DND-41 (cell line): Measurements from ENCODE around the gene ZDHHC14.

ENCODE experiments used
- ATAC-seq: fragments of 200-7000 bp; cut with Tn5 transposase; 3 replicates; pipeline ENCODE4 v1.9.1; 2021; ENCODE audit warnings: low read depth; ENCODE audit not compliant: insufficient read depth
- DNase-seq: peaks from one replicate; pipeline ENCODE4 v3.0.0-alpha.2; 2020
- H2AFZ ChIP-seq: 2 replicates; pipeline ENCODE4 v1.6.0; 2012; ENCODE audit warnings: low read depth, low read length
- H3K27ac ChIP-seq: 2 replicates; pipeline ENCODE4 v1.5.1; 2012; ENCODE audit warnings: low read length, inconsistent platforms
- H3K27me3 ChIP-seq: fragments of 200-600 bp; sonication (generic); 2 replicates; pipeline ENCODE4 v1.6.0; 2012; ENCODE audit warnings: low read length, mild to moderate bottlenecking, inconsistent platforms; ENCODE audit not compliant: insufficient read depth, poor library complexity
- H3K36me3 ChIP-seq: 2 replicates; pipeline ENCODE4 v1.5.1; 2012; ENCODE audit warnings: low read length, inconsistent platforms; ENCODE audit not compliant: insufficient read depth
- H3K4me1 ChIP-seq: 2 replicates; pipeline ENCODE4 v1.5.1; 2012; ENCODE audit warnings: mild to moderate bottlenecking, low read length; ENCODE audit not compliant: insufficient read depth
- H3K4me2 ChIP-seq: 2 replicates; pipeline ENCODE4 v1.6.0; 2012; ENCODE audit warnings: mild to moderate bottlenecking, moderate library complexity, low read length, inconsistent platforms; ENCODE audit not compliant: insufficient read depth
- H3K4me3 ChIP-seq, 2 experiments: fragments of 200-600 bp in 1 of 2; shearing (Covaris generic) in 1 of 2; 2 replicates each; pipeline ENCODE4 v1.5.1; 2012 to 2016; ENCODE audit warnings: inconsistent platforms in 2 of 2, low read length in 2 of 2, mild to moderate bottlenecking in 2 of 2, low read depth in 1 of 2, moderate library complexity in 1 of 2
- H3K79me2 ChIP-seq: 2 replicates; pipeline ENCODE4 v1.6.0; 2012; ENCODE audit warnings: low read length, inconsistent platforms; ENCODE audit not compliant: insufficient read depth
- H3K9ac ChIP-seq: 2 replicates; pipeline ENCODE4 v1.6.0; 2012; ENCODE audit warnings: low read depth, mild to moderate bottlenecking, inconsistent platforms, low read length, moderate library complexity
- H3K9me3 ChIP-seq: 2 replicates; pipeline ENCODE4 v1.5.1; 2012; ENCODE audit warnings: low read length, moderate library complexity, mild to moderate bottlenecking, inconsistent platforms; ENCODE audit not compliant: insufficient read depth, severe bottlenecking
- H4K20me1 ChIP-seq: 2 replicates; pipeline ENCODE4 v1.6.0; 2012; ENCODE audit warnings: low read length; ENCODE audit not compliant: insufficient read depth
- CTCF ChIP-seq: IDR thresholded peaks from 2 replicates; pipeline ENCODE4 v1.5.1; 2012; ENCODE audit warnings: borderline replicate concordance, low read length, moderate library complexity, mild to moderate bottlenecking; ENCODE audit not compliant: poor library complexity, severe bottlenecking; ENCODE audit errors: extremely low read depth
- EZH2 ChIP-seq: IDR thresholded peaks from 3 replicates; pipeline ENCODE4 v1.6.1; 2012; ENCODE audit warnings: borderline replicate concordance, low read depth, mild to moderate bottlenecking, moderate library complexity, low read length, inconsistent platforms; ENCODE audit not compliant: severe bottlenecking

ZDHHC14 gene

GRCh38 chr6:157493173-157493572 lies 112.2 kb downstream of the ZDHHC14 start:
- no peak for DNase-seq
- no peak overlapping the region for H3K4me2 ChIP-seq
- H3K4me1 ChIP-seq = no peaks in the 10 kb centered on the region
- H3K79me2 ChIP-seq = no peaks in the 10 kb centered on the region
- H4K20me1 ChIP-seq = no peaks in the 10 kb centered on the region
- H3K9ac ChIP-seq = no peak overlapping the region
- H3K27me3 ChIP-seq = peaks cover 27% of the 10 kb centered on the region
- H3K36me3 ChIP-seq = no peaks in the 10 kb centered on the region
- ATAC-seq = no peak
- no peak overlapping the region for H3K4me3 ChIP-seq
- TF ChIP-seq EZH2 = no peak
- TF ChIP-seq CTCF = no peak
- no peaks in the 10 kb centered on the region for H3K9me3 ChIP-seq
- no peak overlapping the region for H2AFZ ChIP-seq
- no peak overlapping the region for H3K27ac ChIP-seq

DNA sequence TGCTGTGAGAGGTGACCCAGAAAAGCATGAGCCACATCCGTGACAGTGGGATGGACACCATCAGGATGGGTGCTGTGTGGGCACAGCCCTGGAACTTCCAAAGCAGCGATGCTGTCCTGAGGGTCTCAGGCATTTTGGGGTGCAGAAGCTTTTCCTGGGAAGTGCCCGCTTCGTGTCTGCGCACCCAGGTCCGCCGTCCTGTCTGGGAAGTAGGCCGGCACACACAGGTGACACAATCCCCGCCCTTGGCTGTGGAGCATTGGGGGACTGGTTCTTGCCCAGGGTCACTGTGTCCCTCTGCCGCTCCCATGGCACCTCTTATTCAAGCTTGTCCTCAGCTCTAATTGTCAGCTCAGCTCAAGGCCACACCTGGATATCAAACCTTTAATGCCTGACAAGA lies 112.6 kb downstream of the ZDHHC14 start:
- no peak overlapping the region for H3K27ac ChIP-seq
- no peak overlapping the region for H2AFZ ChIP-seq
- no peaks in the 10 kb centered on the region for H3K4me1 ChIP-seq
- DNase-seq = no peak
- TF ChIP-seq CTCF (no peak), EZH2 (no peak)
- H3K4me3 ChIP-seq = no peak overlapping the region
- no peaks in the 10 kb centered on the region for H4K20me1 ChIP-seq
- H3K36me3 ChIP-seq = no peaks in the 10 kb centered on the region
- H3K9ac ChIP-seq = no peak overlapping the region
- no peak for ATAC-seq
- H3K4me2 ChIP-seq = no peak overlapping the region
- no peaks in the 10 kb centered on the region for H3K79me2 ChIP-seq
- peaks cover 25% of the 10 kb centered on the region for H3K27me3 ChIP-seq
- no peaks in the 10 kb centered on the region for H3K9me3 ChIP-seq

GRCh38 chr6:157494132-157494710 lies 113.2 kb downstream of the ZDHHC14 start:
- TF ChIP-seq CTCF (no peak), EZH2 (no peak)
- Histone ChIP-seq H3K9ac (no peak overlapping the region), H3K27me3 (peaks cover 18% of the 10 kb centered on the region), H4K20me1 (no peaks in the 10 kb centered on the region), H3K4me2 (no peak overlapping the region), H3K79me2 (no peaks in the 10 kb centered on the region), H3K9me3 (no peaks in the 10 kb centered on the region), H3K27ac (no peak overlapping the region), H3K36me3 (no peaks in the 10 kb centered on the region), H3K4me1 (no peaks in the 10 kb centered on the region), H3K4me3 (no peak overlapping the region), H2AFZ (no peak overlapping the region)
- ATAC-seq (no peak), DNase-seq (no peak)

- ATAC-seq = no peak
- Histone ChIP-seq H3K9ac (no peak overlapping the region), H3K9me3 (no peaks in the 10 kb centered on the region), H2AFZ (no peak overlapping the region), H3K79me2 (no peaks in the 10 kb centered on the region), H3K27me3 (peaks cover 3% of the 10 kb centered on the region), H3K27ac (no peak overlapping the region), H3K4me1 (no peaks in the 10 kb centered on the region), H3K4me2 (no peak overlapping the region), H3K36me3 (no peaks in the 10 kb centered on the region), H4K20me1 (no peaks in the 10 kb centered on the region), H3K4me3 (no peak overlapping the region)
- DNase-seq = no peak
- TF ChIP-seq CTCF (no peak), EZH2 (no peak)
Measured at GRCh38 chr6:157496534-157497095, 115.6 kb downstream of the ZDHHC14 start.
